H7 (cell line): ENCODE results near the gene CMIP. TPM values are rescaled to one million over a fixed set of nuclear protein-coding genes. Genes with fewer than 3 reads are reported as not detected.
"Not testable (repeated sequence)": the region's sequence is repeated elsewhere in the genome, so short reads cannot be mapped to it uniquely, and the experiment has no call there.

Experiments
- DNase-seq: peaks from one replicate; pipeline ENCODE4 v3.0.0; 2012
- H3K27me3 ChIP-seq: 2 replicates; pipeline ENCODE4 v1.6.0; 2011; ENCODE audit warnings: mild to moderate bottlenecking, low read length; ENCODE audit not compliant: control insufficient read depth, insufficient read depth
- H3K36me3 ChIP-seq: replicated peaks from 2 replicates; pipeline ENCODE4 v1.5.1; 2011; ENCODE audit warnings: low read length; ENCODE audit not compliant: control insufficient read depth, insufficient read depth
- H3K4me3 ChIP-seq: 2 replicates; pipeline ENCODE4 v1.5.1; 2011; ENCODE audit warnings: low read depth, mild to moderate bottlenecking, control low read depth, low read length, moderate library complexity; ENCODE audit not compliant: insufficient read depth
- total RNA-seq: library from RNA; depleted of rRNA; stranded (reverse); fragments of >200 nt; shearing (Covaris generic); gene quantifications from 2 replicates; pipeline ENCODE4 v1.2.3, GENCODE V29; 2014

Gene CMIP
- total RNA-seq, 1 experiment from 2014 or later: 13.1 TPM

DNA sequence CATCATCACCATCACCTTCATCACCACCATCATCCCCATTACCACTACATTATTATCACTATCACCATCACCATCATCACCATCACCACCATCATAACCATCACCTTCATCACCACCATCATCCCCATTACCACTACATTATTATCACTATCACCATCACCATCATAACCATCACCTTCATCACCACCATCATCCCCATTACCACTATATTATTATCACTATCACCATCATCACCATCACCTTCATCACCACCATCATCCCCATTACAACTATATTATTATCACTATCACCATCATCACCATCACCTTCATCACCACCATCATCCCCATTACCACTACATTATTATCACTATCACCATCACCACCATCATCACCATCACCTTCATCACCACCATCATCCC is 132.7 kb downstream of the CMIP start:
- not testable (repeated sequence) for DNase-seq, H3K27me3 ChIP-seq, H3K4me3 ChIP-seq, H3K36me3 ChIP-seq

DNA sequence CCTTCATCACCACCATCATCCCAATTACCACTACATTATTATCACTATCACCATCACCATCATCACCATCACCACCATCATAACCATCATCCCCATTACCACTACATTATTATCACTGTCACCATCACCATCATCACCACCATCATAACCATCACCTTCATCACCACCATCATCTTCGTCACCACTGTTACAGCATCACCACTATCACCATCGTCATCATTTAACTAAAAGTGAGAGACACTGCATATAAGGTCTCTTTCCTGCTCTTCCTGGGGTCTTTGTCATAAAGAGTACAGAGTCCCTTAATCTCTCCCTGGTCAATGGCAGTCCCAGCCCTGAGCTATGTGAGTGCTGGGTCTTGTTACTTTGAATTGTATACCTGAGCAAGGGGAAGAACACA is 133.5 kb downstream of the CMIP start:
- no peak for DNase-seq
- no peaks in the 10 kb centered on the region for H3K27me3 ChIP-seq
- H3K36me3 ChIP-seq: no peaks in the 10 kb centered on the region; the same call in 1 of the 2 replicates
- no peak overlapping the region for H3K4me3 ChIP-seq

DNA sequence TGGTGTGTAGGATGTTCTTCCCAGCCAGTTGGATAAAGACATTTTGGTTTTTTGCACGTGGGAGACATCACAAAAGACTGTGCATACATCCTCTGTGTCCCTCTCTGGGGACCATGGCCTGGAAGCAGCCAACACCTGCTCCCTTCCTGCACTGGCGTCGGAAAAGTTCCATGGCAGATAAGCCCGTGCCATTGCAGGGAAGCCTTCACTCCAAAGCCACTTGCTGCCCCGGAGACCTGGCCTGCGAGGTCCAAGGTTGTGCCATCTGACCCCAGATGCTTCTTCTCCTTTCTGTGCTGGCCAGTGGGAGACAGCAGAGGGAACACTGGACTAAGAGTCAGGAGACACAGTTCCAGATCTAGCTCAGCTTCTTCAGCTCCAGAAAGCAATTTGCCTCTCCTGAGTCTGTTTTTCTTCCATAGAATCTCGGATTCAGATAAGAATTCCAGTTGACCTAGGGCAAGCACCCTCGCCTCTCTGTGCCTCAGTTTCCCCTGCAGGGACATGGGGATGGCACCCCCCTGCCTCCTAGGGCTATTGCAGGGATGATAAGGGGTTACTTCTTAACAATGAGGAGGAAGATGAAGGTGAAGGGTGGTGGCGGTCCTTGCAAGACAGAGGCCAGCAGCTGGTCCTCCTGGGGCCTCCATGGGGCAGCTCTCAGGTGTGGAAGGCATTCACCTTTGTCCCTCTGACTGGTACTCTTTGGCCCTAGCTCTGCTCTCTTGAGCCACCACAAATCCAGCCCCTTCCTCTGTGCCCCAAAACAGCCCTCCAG is 134.2 kb downstream of the CMIP start:
- Histone ChIP-seq H3K4me3 (no peak overlapping the region), H3K36me3 (no peaks in the 10 kb centered on the region; the same call in 1 of the 2 replicates), H3K27me3 (no peaks in the 10 kb centered on the region)
- DNase-seq: no peak

DNA sequence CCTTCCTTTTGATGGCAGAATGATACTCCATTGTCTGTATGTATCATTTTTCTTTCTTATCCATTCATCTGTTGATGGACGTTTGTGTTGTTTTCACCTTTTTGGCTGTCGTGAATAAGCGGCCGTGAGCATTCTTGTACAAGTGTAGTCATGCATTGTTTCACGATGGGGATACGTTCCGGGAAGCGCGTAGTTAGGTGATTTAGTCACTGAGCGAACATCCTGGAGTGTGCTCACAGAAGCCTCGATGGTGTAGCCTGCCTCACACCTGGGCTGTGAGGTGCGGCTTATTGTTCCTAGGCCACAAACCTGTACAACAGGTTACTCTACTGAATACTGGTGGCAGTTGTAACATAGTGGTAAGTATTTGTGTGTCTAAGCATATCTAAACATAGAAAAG is 136.5 kb downstream of the CMIP start:
- DNase-seq: no peak
- no peaks in the 10 kb centered on the region for H3K36me3 ChIP-seq
- no peaks in the 10 kb centered on the region for H3K27me3 ChIP-seq
- H3K4me3 ChIP-seq: no peak overlapping the region

DNA sequence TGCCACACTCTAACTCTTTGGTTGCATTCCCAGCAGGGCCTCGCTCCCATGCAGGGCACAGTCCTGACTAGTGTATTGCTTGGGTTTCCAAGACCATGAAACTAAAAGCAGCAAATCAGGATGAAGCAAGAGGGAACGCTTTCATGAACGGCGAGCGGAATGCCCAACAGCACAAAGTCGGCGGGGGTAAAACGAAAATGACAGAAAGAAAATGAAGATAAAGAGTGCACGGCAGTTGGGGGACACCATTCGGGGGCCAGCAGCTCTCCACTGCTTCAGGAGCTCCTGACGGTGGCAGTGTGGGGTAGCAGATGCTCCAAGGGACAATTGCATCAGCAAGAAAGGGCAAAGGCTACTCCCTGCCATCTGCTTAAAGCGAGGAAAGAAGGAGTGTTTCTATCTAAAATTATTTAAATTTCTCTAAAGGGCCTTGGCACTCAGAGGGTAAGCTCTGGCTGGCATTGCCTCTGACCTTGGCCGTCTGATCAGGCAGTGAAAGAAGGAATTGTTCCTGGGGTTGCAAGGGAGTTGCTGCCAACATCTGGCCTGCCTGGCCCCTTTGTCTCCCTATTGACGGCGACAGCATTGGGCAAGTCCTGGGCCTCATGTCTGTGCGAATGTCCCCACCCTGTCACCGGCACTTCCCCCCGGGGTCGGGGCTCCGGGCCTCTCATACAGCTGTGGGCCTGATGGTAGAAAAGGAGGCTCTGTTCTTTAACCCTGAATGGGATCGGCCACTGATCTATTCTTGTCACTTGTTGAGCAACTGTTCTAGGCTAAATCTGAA is 138.2 kb downstream of the CMIP start:
- H3K4me3 ChIP-seq: no peak overlapping the region
- H3K36me3 ChIP-seq: no peaks in the 10 kb centered on the region
- DNase-seq: peak; percentile 52
- H3K27me3 ChIP-seq: no peaks in the 10 kb centered on the region

DNA sequence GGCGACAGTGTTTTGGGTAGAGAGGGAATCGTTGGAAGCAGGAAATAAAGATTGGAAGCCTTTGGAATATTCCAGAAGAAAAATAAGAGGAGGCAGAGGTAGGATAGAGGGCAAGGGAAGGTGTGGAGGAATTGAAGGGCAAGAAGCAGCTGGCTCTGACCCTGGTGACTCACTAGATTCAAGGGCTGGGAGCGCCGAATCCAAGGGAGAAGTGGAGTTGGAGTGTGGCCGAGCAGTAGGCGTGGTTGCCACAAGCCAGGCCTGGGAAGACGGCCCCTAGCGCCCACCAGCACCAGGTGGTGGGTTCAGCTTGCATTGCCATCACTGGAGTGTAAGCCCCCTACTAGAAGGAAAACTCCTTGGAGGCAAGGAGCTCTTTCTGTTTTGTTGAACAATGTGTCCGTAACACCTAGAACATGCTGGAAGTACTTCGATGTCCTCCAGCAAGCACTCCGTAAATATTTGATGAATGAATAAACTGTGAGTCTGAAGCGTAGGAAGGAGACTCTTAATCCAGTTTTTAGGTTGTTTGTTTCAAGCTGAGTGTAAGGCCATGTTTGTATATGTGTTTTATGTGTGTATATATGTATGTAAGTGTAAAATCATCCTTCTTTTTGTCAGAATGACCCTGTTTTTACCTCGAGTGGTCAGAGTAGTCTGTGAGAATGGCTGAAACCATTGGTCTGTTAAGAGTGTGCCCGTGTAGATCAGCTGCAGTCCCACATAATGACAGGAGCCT is 139.5 kb downstream of the CMIP start:
- Histone ChIP-seq H3K36me3 (no peaks in the 10 kb centered on the region), H3K4me3 (no peak overlapping the region), H3K27me3 (no peaks in the 10 kb centered on the region)
- no peak for DNase-seq

DNA sequence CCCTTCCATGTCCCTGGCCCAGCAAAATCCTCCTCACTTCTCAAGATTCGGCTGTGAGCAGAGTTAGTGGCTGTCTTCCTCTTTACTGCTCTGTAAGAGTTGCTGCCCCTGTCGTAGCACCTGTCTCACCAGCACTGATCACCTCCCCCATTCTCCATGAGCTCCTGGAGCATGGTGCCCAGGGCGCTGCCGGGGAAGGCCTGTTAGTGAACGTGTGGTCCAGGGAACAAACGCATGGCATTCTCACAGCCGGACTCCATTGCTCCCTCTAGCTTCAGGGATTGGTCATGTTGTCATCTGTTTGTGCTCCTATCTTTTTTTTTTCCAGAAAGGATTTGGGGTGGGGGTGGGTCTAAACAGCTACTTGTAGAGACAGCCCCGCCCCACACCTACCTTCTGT is 141.2 kb downstream of the CMIP start:
- Histone ChIP-seq H3K4me3 (no peak overlapping the region), H3K36me3 (no peaks in the 10 kb centered on the region), H3K27me3 (no peaks in the 10 kb centered on the region)
- peak; percentile 80 for DNase-seq

DNA sequence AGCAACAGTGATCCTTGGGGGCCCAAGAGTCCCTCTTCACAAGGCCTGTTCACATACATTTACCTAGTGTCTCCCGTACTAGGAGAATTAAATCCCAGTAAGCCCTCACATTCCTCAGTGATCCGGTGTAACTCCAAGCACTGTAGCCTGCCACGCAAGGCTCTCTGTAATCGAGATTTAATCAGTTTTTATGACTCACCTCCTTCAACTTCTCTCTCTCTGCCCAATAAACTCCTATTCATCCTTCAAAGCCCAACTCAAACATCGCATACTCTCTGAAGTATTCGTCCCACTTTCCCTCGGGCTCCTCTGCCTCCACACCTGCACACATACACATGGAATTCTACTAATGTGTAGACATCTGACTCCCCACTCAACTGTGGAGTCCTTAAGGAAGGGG is 141.8 kb downstream of the CMIP start:
- H3K27me3 ChIP-seq: no peaks in the 10 kb centered on the region
- H3K4me3 ChIP-seq: no peak overlapping the region
- H3K36me3 ChIP-seq: no peaks in the 10 kb centered on the region
- no peak for DNase-seq

DNA sequence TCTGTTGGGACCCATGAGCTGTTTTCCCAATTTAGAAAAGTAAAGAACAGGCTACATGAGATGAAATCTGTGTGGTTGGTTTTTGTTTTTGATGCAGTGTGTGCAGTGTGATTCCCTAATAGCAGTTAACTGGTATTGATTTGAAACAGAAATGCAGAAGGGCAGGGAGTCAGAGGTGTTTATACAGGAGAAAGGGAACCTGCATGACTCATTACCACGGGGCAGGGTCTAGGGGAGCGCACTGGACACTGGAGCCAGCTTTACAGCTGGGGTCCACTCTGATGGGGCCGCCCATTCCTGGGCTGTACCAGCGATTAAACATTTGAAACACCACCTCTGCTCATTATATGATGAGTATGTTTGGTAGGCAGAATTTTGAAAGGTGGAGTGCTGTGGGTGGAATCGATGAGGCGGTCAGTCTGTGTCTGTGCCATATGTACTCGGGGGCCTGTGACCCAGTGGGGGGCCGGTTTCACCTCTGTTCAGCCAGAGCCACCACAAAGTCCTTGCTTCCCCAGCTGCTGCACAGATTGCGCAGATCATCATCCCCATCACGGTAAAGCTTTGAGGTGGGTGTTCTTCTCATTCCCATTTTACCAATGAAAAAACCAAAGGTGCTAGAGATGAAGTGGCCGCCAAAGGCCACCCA is 142.5 kb downstream of the CMIP start:
- Histone ChIP-seq H3K36me3 (no peaks in the 10 kb centered on the region), H3K27me3 (no peaks in the 10 kb centered on the region), H3K4me3 (no peak overlapping the region)
- DNase-seq: no peak

DNA sequence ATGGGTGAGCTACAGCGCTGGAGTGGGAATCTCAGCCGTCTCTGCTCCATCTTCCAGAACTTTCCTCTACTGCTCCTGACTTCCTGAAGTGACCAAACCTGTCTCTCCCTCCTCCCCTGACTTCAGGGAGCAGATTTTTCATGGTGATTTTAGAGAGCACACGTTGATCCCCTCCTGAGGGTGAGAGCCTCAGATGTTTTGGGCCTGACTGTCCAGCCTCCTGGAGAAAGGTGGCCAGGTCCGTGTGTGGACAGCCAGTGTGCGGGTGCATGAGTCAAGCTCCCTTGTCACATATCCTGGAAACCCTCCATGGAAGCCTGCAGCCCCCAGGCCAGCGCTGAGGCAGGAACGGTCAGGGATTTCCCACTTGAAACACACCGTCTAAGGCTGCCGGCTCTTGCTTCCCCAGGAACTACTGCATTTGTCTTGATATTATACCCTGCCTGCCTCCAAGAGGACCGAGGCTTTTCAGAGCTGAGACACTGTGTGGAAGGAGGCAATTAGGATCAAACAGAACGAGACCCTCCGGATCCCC is 143.1 kb downstream of the CMIP start:
- no peak for DNase-seq
- no peak overlapping the region for H3K4me3 ChIP-seq
- no peaks in the 10 kb centered on the region for H3K36me3 ChIP-seq
- H3K27me3 ChIP-seq: no peaks in the 10 kb centered on the region

DNA sequence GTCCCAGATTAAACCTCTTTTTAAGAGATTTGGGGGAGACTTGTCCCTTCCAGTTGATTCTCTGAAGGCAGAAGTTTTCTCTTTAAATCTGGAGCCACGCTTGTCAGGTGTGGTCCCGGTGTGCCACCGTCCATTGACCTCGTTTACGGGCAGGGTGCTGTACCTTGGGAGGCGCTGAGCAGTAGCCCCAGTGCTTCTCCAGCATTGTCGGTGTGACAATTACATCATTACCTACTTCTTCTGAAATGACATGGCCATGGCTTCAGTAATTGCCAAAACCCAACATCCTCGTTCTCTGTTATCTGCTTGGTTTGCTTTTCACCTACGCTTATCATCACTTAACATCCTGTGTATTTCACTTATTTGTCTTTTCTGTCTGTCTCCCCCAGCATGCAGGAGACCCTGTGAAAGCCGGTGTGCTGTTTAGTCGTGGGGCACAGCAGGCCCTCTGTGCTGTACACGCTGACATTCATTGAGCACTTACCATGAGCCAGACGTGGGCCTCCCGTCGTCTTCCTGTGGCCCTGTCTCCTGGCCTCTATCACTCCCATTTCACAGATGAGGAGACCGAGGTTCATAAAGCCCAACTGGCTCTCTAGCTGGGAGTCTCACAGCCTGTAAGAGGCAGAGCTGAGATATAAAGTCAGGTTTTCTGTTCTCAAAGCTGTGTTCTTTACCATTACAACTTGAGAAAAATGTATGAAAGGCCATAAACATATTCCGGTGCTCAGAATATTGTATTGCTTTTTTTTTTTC is 143.9 kb downstream of the CMIP start:
- Histone ChIP-seq H3K4me3 (no peak overlapping the region), H3K36me3 (no peaks in the 10 kb centered on the region), H3K27me3 (no peaks in the 10 kb centered on the region)
- DNase-seq: no peak

DNA sequence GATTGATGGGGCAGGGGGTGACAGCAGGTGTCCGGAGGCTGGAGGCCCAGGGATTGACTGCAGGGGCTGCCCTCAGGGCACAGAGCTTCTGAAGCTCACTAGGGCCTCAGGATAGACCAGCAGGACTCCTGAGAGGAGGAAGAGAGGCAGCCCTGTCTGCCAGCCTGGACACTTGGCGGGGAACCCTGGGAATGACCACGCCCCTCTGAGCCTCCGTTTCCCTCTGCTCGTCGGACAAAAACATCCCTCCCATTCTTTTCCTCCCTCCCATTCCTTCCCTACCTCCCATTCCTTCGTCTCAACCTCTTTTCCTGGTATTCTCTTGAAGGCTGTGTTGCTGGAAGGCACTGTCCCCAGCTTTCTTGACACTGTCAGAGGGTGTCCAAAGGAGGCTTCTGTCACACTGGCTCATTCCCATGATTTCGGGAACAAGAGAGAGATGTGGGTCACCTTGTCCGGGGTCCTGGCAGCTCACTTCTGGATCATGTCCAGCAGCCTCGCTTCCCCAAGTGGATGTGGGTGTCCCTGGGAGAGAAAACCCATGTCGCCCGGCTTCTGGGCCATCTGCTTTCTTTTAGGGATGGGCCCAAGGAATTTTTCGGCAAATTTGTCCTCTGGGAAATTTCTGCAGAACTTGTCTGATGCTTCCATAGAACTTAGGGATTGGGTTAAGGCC is 145.5 kb downstream of the CMIP start:
- no peaks in the 10 kb centered on the region for H3K27me3 ChIP-seq
- no peak overlapping the region for H3K4me3 ChIP-seq
- H3K36me3 ChIP-seq: no peaks in the 10 kb centered on the region
- no peak for DNase-seq
